Lower leg skin (tissue), 4 donors: ENCODE data around the gene SCIN. TPM values are rescaled to one million over a fixed set of nuclear protein-coding genes. Genes with fewer than 3 reads are reported as not detected.

ENCODE experiments used
- DNase-seq, 2 donors: peaks; one replicate each; pipeline ENCODE4 v3.0.0-alpha.2; 2019; ENCODE audit warnings: low spot score in 2 of 2
- H3K4me3 ChIP-seq: fragments of 200-600 bp; sonication (generic); 2 replicates; pipeline ENCODE4 v1.5.1; 2017; ENCODE audit warnings: mild to moderate bottlenecking, low read depth; ENCODE audit not compliant: poor library complexity, severe bottlenecking
- CTCF ChIP-seq, 3 donors: fragments of 450-650 bp; IDR thresholded peaks; one replicate each; pipeline ENCODE4 v1.5.1; 2016; ENCODE audit warnings: antibody characterized with exemption in 3 of 3, mild to moderate bottlenecking in 3 of 3, moderate library complexity in 2 of 3
- POLR2A ChIP-seq, 2 donors: fragments of 450-650 bp; IDR thresholded peaks; one replicate each; pipeline ENCODE4 v1.6.1; 2016 to 2017; ENCODE audit warnings: antibody characterized with exemption in 2 of 2, mild to moderate bottlenecking in 1 of 2, moderate library complexity in 1 of 2
- WGBS, 2 donors: methylation state at CpG; one replicate each; pipeline ENCODE4 v1.1.5; 2018; 5-methylcytosine and 5-hydroxymethylcytosine counted together
- intact Hi-C: fragments of 100-400 bp; cut with DNase I; formaldehyde crosslinking; loops from one replicate; pipeline ENCODE4 v1.15.0; 2023; ENCODE audit warnings: low total_unique reads
- total RNA-seq, 4 donors: library from RNA; depleted of rRNA; stranded (reverse); fragments of >200 nt; gene quantifications; one replicate each; pipeline ENCODE4 v1.1.0, GENCODE V29; 2016

Gene SCIN
- total RNA-seq, 4 donors from 2014 or later, result 3.1 to 6.6 (median 5.8) TPM

GRCh38 chr7:12594122-12594897 is 23.8 kb downstream of the SCIN start:
- intact Hi-C loops, result no loop called here
- no peak for DNase-seq
- no peak for TF ChIP-seq POLR2A (IDR thresholded peaks at IDR 0.05)
- TF ChIP-seq CTCF (IDR thresholded peaks at IDR 0.05), result no peak
- no peak overlapping the region for H3K4me3 ChIP-seq
- 95 to 96% methylated on average over 24 of the region's 24 CpGs for WGBS, 2 donors

DNA sequence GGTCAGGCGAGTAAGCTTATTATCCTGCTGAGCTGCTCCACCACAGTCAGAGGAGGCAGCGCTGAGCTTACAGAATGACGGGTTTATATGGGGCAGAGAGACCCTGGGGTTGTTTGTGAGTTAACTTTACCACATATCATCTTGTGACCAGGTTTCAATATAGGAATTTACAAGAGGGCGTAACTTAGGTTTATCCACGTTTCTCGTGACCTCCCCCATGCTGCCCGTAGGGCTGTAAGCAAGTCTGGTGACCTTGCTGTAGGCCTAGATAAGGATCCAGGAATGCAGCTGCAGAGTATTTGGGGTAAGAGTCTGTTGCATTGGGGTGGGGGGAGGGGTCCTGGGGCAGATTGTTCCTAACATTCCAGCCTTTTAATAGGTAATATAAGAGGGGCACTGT is 24.6 kb downstream of the SCIN start:
- no peak for TF ChIP-seq POLR2A (IDR thresholded peaks at IDR 0.05)
- TF ChIP-seq CTCF (IDR thresholded peaks at IDR 0.05), result no peak
- no peak overlapping the region for H3K4me3 ChIP-seq
- 91 to 95% methylated on average over 7 of the region's 7 CpGs for whole genome bisulfite sequencing, 2 donors
- DNase-seq, result no peak
- intact Hi-C loops, result no loop called here

DNA sequence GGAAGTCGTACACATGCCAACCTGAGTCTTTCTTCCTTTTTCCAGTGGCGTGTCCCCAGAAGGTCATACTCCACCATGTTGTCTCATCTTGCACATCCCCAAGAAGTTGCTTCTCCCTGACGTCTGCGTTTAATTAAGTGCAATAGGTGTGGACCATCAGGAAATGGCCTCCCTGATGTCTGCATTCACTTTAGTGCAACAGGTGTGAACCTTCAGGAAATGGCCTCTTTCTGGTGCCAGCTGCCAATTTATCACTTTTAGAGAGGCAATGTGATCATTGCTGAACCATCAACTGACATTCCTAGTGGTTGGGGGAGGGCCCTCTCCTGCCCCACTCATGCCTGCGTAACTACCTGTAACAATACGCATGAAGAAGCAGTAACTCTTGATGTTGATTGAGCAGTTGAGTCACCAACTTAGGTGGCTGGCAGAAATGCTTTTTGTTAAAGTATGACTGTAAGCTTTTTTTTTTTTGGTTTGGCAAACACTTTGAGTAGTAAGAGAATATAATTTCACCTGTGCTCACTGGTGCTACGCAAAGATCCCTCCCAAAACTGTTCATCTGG is 25.8 kb downstream of the SCIN start:
- no peak for DNase-seq
- TF ChIP-seq CTCF (IDR thresholded peaks at IDR 0.05) (no peak), POLR2A (IDR thresholded peaks at IDR 0.05) (no peak)
- WGBS, 2 donors, result 76% methylated on average over 7 of the region's 7 CpGs
- intact Hi-C loops, result no loop called here
- no peak overlapping the region for H3K4me3 ChIP-seq

DNA sequence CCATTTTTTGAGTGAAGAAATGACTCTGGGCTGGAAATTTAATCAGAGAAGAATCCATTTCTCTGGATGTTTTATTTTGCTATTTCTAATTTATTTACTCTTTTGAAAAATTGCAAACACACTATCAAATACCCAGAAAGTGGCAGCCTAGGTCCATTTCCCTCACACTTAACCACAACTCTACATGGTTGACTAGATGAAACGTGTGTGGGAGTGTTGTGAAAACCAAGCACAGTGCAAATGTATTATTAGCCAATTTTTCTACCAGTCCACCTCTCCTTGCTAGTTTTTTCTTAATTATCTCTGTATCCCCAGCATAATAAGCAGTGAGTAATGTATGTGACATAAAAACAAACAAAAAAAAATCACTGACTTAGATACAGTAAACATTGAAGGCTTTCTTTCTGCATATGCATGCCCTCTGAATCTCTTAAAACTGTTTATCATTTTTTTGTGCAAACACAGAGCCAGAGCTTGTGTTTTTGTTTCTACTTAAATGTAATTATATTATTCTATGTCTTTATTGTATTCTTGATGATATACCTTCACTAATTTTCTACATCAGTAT is 30.9 kb downstream of the SCIN start:
- H3K4me3 ChIP-seq, result no peak overlapping the region
- DNase-seq, result no peak
- intact Hi-C loops, result loop anchor here (10.0 kb wide), 2 partner anchors 67 to 1623 kb away; no protein-coding TSS in a partner anchor
- no peak for TF ChIP-seq CTCF (IDR thresholded peaks at IDR 0.05)
- TF ChIP-seq POLR2A (IDR thresholded peaks at IDR 0.05), result no peak
- 72 to 75% methylated on average over 1 of the region's 1 CpG for WGBS, 2 donors

GRCh38 chr7:12607134-12607533 is 36.6 kb downstream of the SCIN start:
- DNase-seq, result no peak
- no peak overlapping the region for H3K4me3 ChIP-seq
- WGBS, 2 donors, result 88 to 95% methylated on average over 1 of the region's 1 CpG
- intact Hi-C loops, result loop anchor here (10.0 kb wide), 2 partner anchors 72 to 1618 kb away; no protein-coding TSS in a partner anchor
- TF ChIP-seq CTCF (IDR thresholded peaks at IDR 0.05), result no peak
- TF ChIP-seq POLR2A (IDR thresholded peaks at IDR 0.05), result no peak
